Stimulated activated CD8-positive, alpha-beta memory T cell treated with anti-CD3 and anti-CD28 coated beads, Interleukin-4, amount 100 ng/mL, for 1 hour (primary cell): Measurements from ENCODE around the gene LAMA4.

Experiments
- DNase-seq, 2 donors: peaks; one replicate each; pipeline ENCODE4 v3.0.0-alpha.2; 2020; ENCODE audit warnings: low read depth in 2 of 2, low spot score in 1 of 2

LAMA4 gene

DNA sequence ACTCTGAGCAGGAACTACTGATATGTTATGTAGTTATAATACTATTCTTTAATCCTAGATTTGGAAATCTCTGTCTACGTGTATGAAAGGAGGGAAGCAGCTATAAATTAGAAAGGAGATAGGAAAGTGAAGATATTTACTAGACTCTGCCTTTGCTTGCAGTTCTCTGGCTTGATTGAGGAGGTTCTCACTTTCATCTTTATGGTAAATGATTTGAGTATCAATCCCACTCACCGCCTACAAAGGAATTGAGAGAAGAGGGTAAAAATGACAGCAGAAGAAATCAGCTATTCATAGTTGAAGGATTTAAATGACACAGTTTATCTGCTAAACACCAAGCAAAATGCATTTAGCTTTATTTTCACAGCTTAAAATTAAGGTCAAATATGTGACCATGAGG lies 99.7 kb downstream of the LAMA4 start:
- no peak for DNase-seq

DNA sequence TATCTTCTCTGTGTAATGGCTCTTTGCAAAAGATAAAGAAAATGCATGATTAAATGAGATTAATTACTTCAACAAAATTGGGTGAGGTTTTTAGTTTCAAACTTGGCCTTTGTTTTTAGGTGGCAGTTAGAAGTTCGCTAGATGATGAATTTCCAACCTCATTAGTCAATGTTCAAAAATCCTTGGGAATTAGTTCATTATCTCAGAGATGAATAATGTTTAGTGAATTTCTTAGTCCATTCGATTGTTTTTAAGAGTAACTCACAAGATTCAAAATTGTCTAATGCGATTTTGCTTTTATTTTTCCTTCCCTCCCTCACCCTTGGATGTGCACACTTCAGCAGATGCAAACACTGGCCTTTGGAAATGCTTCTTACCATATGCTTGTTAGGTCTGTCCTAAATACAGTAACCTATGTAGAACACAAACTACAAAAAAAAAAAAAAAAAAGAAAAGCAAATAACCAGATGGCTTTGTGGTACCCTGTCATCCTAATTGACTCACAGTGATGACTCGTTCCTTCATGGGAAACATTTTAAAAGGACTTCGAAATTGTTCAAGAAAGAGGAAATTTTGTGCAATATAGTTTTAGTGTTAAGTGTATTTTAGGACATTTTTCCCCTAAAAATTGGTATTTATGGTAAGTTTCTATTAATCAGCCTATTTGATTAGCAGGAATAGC lies 100.3 kb downstream of the LAMA4 start:
- no peak for DNase-seq

DNA sequence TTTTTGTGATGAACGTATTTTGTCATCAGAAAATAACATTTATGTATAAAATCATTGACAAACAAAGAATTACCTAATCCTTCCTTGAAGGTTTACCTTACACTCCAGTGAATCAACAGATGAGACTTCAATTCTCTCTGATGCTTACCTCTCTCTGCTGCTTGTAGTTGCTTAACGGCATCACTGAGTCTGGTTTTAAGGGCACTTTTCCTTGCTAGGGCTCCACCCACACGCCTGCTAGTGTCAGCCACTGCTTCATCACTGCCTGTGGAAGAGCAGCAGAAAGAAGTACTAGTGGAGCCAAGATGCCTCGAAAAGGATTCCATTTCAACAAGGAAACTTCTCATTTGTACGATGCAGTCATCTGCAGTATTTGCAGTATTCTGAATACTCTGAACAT lies 104.0 kb downstream of the LAMA4 start:
- DNase-seq: no peak

DNA sequence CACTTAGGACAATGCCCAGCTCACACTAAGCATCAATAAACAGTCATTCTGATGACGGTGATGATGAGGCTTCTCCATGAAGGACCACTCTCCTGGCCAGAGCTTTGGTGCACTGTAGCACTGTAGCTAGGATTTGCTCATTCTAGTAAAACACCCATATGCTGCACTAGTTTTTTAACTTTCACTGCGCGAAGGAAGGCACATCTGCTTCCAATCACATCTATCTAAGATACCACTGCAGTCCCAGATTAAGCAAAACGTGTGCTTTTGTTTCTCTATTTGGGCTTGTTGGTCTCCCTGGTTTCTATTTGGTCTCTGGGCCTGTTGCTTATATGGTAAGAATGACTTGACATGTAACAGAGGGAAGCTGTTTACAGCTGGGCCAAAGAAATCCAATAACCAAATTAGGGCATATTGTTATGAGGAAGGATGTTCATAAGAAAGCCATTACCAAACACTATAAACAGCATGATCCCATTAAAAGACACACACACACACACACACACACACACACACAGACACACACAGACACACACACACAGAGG lies 104.6 kb downstream of the LAMA4 start:
- no peak for DNase-seq

DNA sequence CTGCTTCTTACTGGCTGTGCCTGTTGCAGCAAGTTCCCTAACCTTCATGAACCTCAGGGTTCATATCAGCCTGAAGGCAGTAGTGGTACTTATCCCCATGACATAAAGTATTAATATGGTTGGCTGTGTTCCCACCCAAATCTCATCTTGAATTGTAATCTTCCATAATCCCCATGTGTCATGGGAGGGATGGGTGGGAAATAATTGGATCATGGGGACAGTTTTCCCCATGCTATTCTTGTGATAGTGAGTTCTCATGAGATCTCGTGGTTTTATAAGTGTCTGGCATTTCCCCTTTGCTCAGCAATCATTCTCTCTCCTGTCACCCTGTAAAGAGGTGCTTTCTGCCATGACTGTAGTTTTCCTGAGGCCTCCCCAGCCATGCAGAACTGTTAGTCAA lies 105.1 kb downstream of the LAMA4 start:
- no peak for DNase-seq

DNA sequence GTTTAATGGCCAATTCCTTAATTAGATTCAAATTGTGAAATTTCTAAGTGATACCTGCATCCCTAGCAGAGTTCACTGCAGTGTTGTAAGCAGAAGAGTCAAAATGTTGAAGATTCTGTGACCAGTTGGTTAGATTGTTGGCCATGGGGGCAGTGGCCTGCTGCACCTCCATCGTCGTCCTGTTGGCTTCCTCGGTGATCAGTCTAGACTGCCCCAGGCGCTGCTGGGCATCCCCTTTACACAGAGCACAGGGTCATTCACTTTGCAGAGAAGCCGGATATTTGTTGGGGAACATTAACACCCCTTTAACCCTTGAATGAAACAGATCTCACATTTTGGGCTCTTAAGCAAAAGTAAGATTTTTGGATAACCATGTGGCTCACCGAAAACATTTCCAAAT lies 106.3 kb downstream of the LAMA4 start:
- no peak for DNase-seq

DNA sequence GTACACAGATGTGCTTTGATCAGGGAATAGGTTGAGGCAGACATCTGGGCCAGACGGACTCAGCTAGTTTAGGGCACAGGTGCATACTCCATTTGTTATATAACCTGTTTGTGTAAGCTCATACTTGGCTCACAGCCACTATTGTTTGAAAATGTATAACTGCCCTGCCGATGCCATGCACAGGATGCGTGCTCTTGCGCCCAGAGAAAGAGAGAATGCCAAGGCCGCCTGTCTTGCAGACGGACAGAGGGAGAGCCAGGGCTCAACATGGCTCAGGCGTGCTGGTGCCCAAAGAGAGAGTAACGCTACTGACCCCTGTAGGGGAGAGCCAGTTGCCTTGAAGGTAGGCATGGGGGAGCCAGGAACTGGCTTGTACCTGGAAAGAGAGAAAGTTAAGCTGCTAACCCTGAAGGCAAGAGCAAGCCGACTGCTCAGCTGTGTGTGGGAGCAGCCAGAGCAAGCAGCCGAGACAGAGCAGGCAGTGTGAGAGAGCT lies 109.2 kb downstream of the LAMA4 start:
- no peak for DNase-seq

DNA sequence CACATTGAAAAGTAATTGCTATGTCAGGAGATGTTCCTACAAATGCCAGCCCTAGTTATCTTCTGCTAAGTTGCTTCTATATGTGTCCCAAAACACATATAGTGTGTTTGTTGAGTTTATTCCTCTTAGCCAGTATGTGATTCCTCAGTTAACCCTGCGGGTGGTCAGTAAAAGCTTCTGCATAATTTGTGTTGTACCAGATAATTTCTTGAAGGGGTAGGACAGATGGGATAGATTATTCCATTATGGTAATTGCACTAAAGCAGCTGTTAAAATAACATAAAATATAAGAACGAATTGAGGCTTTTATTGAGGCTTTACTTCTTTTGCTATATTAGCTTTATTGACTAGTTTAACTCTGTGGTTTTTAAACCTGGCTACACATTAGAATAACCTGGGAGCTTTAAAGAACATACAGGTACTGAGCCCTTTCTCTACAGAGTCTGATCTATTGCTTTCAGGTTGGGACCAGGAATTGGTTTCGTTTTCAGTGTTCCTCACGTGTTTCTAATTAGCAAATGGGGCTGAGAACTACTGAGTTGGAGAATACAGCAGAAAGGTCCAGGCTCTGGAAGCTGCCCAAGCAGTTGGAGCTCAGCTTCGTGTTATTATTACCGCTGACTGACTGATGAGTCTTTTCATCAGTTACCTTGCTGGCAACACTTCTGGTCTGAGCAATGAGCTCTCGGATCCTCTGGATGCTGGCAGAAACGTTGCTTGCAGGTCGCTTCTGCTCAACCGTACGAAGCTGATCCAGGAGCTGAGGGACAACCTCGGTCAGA lies 110.0 kb downstream of the LAMA4 start:
- no peak for DNase-seq

DNA sequence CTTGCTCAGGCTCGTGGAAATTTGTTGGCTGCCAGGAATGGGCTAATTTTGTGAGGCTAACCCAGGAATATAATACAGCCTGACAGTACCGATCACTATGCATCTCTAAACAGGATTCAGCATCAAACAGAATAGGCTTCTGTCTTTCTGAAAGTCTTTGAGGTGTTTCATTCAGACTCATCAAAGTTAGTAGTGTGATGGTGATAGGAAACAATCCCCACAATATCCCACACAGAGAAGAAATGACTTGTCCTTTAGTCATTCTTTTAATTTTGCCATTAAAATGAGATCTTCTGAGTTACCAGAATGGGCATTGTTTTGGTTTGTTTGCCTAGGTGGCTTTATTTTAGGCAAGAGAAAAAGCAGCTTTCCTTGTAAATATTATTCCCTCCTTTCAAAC lies 112.7 kb downstream of the LAMA4 start:
- DNase-seq: no peak

DNA sequence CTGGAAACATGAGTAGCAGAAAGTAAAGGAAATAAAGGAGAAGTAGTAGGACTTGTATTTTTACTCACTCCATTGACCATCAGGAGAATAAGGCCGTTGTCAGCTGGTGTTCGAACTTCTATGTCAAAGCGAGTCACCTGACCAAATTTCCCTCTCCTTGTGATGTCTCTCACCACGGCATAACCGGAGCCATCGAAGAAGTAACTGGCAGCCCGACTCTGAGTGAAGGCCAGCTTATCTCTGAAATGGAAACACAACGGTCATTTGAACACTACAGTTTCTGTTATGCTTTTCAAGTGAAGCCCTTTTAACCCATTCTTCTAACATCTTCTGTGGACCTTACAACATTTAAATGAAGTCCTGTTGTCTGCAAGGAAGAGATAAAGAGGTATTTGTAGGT lies 115.3 kb downstream of the LAMA4 start:
- no peak for DNase-seq

DNA sequence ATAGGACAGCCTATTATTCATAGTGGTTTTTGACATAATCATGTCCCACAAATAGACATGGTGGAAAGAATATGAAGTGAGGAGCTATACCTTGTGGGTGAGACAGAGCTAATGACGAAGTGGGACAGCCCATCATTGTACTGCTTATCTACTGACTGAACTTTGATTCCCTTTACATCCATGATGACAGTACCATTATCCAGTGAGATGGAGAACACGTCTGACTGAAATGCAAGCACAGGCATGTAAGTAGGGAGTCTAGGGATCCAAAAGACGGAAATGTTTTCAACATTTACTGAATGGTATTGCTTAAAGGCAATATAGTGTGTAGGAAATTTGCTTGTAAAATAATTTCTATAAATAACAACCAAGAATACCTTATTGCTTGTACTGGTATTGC lies 123.5 kb downstream of the LAMA4 start:
- DNase-seq: no peak

DNA sequence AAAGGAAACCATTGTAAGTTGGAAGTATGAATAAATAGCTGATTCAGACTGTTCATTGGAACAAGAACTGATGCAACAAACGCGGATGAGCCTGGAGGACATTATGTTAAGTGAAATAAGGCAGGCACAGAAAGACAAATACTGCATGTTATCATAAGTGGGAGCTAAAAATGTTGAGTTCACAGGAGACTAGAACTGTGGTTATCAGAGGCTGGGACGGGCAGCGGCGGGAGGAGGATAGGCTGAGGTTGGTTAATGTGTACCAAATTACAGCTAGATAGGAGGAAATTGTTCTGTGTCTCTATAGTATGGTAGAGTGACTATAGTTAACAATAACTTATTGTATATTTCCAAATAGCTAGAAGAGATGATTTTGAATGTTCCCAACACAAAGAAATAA lies 126.2 kb downstream of the LAMA4 start:
- no peak for DNase-seq

DNA sequence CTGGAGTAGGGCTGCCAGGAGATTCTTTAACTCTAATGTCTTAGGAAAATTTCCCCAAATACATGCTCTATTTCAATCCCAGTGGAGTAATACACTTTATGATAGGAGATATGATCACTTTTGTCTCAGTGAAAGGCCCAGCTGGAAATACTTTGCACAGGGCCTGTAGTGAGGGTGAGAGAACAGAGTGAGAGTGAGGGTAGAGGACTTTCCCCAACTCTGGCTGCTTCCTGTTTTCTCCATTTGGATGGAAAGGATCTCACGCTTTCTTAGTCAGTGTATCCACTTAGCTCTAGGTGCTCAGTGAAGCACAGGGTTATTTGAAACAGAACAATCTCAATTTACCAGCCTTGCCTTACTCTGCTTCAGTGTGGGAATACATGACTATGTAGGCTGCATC lies 130.4 kb downstream of the LAMA4 start:
- no peak for DNase-seq

DNA sequence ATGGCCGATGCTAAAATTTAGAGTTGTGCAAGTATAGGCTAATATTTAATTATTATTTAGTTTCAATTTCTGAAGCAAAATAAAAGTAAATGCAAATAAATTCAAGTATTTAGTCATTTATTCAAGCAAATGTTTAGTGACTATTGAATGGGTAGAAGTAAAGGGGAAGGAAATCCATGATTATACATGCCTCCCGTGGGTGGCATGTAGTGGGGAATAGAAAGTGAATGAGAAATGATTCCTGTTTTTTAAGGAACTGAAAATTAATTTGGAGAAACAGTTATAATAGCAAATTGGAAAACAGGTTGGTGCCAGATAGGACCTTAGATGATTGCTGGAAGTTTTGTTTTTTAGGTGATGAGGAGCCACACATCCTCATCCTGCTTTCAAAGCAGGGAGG lies 131.6 kb downstream of the LAMA4 start:
- DNase-seq: no peak

DNA sequence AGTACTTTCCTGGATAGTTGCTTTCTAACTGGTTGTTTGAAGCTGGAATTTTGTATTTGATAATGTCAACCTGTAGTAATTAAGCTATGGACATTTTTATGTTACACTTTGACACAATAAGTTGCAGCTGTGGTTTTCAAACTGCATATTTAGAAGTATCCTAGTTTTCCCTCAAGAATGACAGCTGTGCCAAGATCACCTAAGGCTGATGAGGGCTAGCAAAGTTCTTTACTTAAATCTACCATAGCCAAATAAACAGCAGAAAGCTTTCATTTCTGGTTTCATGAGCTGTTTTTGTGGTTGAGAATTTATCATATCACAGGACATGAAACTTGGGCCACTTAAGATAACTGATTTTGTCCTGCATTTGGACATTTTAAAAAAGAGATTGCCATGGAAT lies 136.3 kb downstream of the LAMA4 start:
- no peak for DNase-seq

DNA sequence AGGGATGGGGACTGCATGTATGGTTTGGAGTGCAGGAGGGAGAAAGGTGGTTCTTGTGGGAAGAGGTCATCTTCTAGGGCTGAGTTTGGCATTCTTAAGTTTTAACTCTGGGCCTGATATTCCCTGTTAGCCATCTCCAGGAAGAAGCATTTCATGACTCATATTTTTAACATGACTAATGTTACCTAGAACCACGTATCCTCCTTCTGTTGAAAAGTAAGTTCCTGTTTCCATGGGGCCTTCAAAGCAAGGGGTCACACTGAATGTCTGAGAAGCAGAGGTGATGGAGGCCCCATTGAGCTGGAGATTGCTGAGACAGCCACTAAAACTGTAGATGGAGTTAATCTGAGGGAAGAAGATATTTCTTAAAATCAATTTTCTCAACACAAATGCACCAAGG lies 136.8 kb downstream of the LAMA4 start:
- DNase-seq: no peak

DNA sequence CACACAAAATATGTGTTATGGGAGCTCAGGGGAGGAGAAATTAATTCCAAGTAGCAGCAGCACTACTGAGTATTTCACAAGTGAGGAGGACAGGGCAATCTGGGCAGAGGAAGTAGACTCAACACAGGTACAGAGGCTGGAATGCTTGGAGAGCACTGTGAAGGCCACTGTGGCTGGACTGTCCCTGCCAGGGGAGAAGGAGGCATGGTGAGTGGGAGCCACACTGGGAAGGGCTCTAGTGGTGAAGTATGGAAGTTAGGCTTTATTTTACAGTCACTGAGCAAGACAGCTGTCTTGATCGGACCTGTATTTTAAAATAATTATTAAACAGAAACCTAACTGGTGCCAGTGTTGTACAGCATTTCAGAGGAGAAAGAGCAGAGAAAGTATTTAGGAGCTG lies 138.1 kb downstream of the LAMA4 start:
- no peak for DNase-seq

DNA sequence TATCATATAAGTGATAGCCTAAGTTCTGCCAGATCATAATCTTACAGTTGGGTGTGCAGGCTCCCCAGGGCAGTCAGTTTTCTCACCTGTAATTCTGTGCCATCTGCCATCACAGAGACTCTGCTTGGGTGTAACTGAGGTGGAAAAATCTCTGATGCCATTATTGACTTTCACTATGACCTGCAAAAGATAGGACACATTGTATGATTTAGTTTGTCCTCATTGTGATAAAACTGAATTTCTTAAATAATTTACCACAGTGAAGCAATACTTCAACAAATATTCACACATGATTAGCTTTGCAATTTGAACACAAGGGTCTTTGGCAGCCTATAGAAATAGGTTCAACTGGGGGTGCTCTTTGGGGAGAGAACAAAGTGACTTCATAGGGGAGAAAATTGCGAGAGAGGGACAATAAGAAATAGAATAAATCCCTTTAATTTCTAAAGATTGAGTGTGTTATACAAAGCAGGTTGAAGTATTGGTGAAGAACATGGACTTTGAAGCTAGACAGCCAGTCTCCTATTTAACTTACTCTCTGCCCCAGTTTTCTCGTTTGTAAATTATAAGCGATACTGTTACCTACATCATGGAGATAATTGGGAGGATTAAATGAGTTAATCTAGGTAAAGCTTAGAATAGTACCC lies 139.7 kb downstream of the LAMA4 start:
- no peak for DNase-seq

DNA sequence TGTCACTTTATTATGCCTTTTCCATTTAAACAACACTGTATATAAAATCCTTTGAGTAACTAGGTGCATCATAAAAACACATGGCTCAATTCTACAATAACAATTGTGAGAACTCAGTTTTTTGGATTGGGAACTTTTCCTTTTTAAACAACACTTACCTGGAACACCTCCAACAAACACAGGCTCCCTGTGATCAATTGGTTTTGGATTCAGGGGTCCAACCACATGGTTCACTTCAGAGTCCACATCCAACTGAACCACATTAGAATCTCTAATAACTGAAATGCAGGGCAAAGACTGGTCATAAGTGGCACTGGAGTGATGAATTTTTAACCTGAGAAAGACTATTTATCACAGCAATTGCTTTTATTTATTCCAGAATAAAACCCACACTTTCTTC lies 140.4 kb downstream of the LAMA4 start:
- no peak for DNase-seq

DNA sequence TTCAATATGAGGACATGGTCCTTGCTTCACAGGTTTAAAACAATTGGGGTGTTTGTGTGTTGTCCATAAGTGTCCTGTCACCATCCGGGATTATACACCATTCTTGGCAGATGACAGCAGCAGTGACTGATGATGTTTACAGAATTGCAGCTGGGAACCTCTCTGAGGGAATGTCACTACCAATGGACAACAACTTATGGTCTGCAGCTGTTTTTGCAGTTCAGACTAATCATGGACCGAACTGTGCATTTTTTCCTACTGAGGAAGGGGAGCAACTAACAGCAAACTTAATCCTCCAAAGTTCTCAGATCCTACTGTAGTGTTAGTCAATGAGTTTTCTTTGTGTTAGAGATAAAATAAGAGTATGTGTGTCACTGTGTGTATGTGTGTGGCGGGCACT lies 140.9 kb downstream of the LAMA4 start:
- no peak for DNase-seq

DNA sequence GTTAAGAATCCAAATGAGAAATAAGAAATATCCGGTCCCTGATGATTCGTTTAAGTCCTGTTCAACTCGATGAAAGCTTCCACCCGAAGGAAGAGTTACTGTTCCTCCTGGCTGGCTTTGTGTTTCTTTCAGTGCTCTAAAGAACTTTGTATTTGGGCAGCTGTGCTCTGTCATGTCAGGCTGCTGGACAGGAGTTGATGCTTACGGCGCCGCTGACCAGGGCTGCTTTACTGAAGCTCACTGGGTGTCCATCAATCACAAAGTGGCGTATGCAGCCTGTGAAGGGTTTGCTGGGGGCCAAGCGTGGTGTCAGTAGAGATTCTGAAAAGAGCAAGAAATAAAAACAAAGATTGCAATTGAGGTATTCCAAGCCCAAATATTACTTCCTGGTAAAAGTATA lies 145.1 kb downstream of the LAMA4 start:
- no peak for DNase-seq

DNA sequence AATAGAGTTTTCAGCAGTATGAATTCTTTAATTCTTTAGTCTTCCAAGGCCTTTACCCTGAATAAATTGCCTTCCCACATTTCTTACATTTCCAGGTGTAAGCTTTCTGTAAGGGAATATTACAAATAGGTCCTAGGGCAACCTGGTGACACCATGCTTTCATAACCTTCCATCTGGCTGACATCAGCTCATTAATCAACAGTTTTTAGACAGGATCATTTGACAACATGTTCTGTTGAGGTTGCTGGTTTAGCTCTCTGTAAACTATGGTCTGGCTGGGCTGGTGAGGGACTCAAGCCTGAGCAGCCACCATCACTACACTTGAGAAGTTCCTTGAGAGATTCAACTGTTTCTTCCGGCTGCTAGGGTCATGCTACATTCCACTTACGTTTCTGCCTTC lies 147.8 kb downstream of the LAMA4 start:
- no peak for DNase-seq
